Loucy (cell line): ENCODE results near the gene CD207.

Source experiments
- H2AFZ ChIP-seq: fragments of 200-600 bp; sonication (generic); 2 replicates; pipeline ENCODE4 v1.6.0; 2016; ENCODE audit warnings: antibody characterized with exemption, mild to moderate bottlenecking, low read length, moderate library complexity
- H3F3A ChIP-seq: fragments of 200-600 bp; 2 replicates; pipeline ENCODE4 v1.6.0; 2016; ENCODE audit warnings: antibody characterized with exemption, low read depth, mild to moderate bottlenecking
- H3K27me3 ChIP-seq: fragments of 200-600 bp; sonication (generic); 2 replicates; pipeline ENCODE4 v1.6.1; 2014; ENCODE audit warnings: low read length, mild to moderate bottlenecking; ENCODE audit not compliant: insufficient read depth, poor library complexity, severe bottlenecking
- H3K36me3 ChIP-seq: fragments of 200-600 bp; sonication (generic); 2 replicates; pipeline ENCODE4 v1.6.1; 2016; ENCODE audit warnings: low read length; ENCODE audit not compliant: insufficient read depth
- H3K4me1 ChIP-seq: fragments of 200-600 bp; sonication (generic); 2 replicates; pipeline ENCODE4 v1.5.1; 2014; ENCODE audit warnings: low read length, mild to moderate bottlenecking; ENCODE audit not compliant: insufficient read depth, poor library complexity, severe bottlenecking
- H3K4me2 ChIP-seq: fragments of 200-600 bp; sonication (generic); 2 replicates; pipeline ENCODE4 v1.6.0; 2014; ENCODE audit warnings: antibody characterized with exemption, low read length, low read depth, mild to moderate bottlenecking; ENCODE audit not compliant: poor library complexity, severe bottlenecking
- H3K4me3 ChIP-seq: fragments of 200-600 bp; sonication (generic); 2 replicates; pipeline ENCODE4 v1.5.1; 2014; ENCODE audit warnings: low read length, mild to moderate bottlenecking, mixed read lengths; ENCODE audit not compliant: poor library complexity, severe bottlenecking
- H3K79me2 ChIP-seq: fragments of 200-600 bp; sonication (generic); 2 replicates; pipeline ENCODE4 v1.6.1; 2014; ENCODE audit warnings: low read length; ENCODE audit not compliant: insufficient read depth
- H3K9ac ChIP-seq: fragments of 200-600 bp; sonication (generic); 2 replicates; pipeline ENCODE4 v1.6.0; 2014; ENCODE audit warnings: mild to moderate bottlenecking, low read depth, low read length, moderate library complexity; ENCODE audit not compliant: poor library complexity, severe bottlenecking
- H3K9me2 ChIP-seq: fragments of 200-600 bp; sonication (generic); replicated peaks from 2 replicates; pipeline ENCODE4 v1.6.1; 2016; ENCODE audit warnings: low read depth, low read length, mixed read lengths
- H3K9me3 ChIP-seq: fragments of 200-600 bp; sonication (generic); 2 replicates; pipeline ENCODE4 v1.6.1; 2014; ENCODE audit warnings: mild to moderate bottlenecking, antibody characterized with exemption, low read length, low read depth; ENCODE audit not compliant: insufficient read depth
- H4K20me1 ChIP-seq: fragments of 200-600 bp; sonication (generic); 2 replicates; pipeline ENCODE4 v1.6.0; 2014; ENCODE audit warnings: antibody characterized with exemption, low read length, mild to moderate bottlenecking; ENCODE audit not compliant: insufficient read depth, poor library complexity, severe bottlenecking
- EZH2phosphoT487 ChIP-seq: fragments of 200-600 bp; IDR thresholded peaks from 2 replicates; pipeline ENCODE4 v1.6.1; 2018; ENCODE audit warnings: antibody characterized with exemption, mild to moderate bottlenecking, moderate library complexity, borderline replicate concordance
- TF ChIP-seq, protein P1 (sequence below): fragments of 200-600 bp; sonication (generic); conservative IDR thresholded peaks from 2 replicates; pipeline ENCODE4 v1.5.1; 2014; ENCODE audit warnings: mild to moderate bottlenecking, antibody characterized with exemption, low read length

CD207 gene

DNA sequence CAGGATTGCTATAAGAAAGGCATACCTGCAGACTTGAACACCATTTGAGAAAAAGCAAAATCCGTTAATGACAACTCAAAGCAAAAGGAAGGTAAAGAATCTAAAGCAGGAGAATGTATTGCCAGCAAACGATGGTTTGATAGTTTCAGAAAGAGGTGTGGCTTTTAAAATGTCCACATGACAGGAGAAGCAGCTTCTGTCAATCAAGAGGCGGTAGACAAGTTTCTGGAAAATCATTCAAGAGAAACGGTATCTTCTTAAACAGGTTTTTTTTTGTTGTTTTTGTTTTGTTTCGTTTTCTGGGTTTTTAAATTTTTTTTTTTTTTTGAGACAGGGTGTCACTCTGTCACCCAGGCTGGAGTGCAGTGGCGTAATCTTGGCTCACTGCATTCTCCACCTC is 29.0 kb downstream of the CD207 start:
- H3K27me3 ChIP-seq: no peaks in the 10 kb centered on the region
- H3K9ac ChIP-seq: no peak overlapping the region
- H4K20me1 ChIP-seq: no peaks in the 10 kb centered on the region
- no peaks in the 10 kb centered on the region for H3K36me3 ChIP-seq
- no peaks in the 10 kb centered on the region for H3F3A ChIP-seq
- no peaks in the 10 kb centered on the region for H3K9me3 ChIP-seq
- no peak overlapping the region for H3K4me3 ChIP-seq
- H3K9me2 ChIP-seq: no peaks in the 10 kb centered on the region
- H3K4me1 ChIP-seq: peaks cover 4% of the 10 kb centered on the region
- TF ChIP-seq EZH2phosphoT487: no peak
- TF ChIP-seq, protein P1, sequence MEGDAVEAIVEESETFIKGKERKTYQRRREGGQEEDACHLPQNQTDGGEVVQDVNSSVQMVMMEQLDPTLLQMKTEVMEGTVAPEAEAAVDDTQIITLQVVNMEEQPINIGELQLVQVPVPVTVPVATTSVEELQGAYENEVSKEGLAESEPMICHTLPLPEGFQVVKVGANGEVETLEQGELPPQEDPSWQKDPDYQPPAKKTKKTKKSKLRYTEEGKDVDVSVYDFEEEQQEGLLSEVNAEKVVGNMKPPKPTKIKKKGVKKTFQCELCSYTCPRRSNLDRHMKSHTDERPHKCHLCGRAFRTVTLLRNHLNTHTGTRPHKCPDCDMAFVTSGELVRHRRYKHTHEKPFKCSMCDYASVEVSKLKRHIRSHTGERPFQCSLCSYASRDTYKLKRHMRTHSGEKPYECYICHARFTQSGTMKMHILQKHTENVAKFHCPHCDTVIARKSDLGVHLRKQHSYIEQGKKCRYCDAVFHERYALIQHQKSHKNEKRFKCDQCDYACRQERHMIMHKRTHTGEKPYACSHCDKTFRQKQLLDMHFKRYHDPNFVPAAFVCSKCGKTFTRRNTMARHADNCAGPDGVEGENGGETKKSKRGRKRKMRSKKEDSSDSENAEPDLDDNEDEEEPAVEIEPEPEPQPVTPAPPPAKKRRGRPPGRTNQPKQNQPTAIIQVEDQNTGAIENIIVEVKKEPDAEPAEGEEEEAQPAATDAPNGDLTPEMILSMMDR: no peak
- no peak overlapping the region for H3K4me2 ChIP-seq
- H2AFZ ChIP-seq: no peak overlapping the region
- no peaks in the 10 kb centered on the region for H3K79me2 ChIP-seq

DNA sequence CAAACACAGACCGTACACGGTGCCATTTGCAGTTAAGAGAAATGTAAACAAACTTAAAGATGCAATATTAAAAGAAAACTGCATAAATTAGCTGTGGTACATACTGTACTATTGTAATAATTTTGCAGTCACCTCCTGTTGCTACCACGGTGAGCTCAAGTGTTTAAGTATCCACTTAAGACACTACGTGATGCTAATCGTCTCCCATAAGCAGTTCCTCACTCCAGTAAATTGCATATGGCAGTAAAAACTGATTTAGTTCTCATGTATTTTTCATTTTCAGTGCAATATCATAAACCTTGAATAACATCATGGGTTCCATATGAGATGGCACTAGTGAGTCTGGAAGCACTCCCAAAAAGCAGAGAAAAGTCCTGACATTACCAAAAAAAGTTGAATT is 29.6 kb downstream of the CD207 start:
- Histone ChIP-seq H3K9ac (no peak overlapping the region), H3K79me2 (no peaks in the 10 kb centered on the region), H3F3A (no peaks in the 10 kb centered on the region), H3K36me3 (no peaks in the 10 kb centered on the region), H3K4me1 (peaks cover 4% of the 10 kb centered on the region), H3K9me3 (no peaks in the 10 kb centered on the region), H3K4me3 (no peak overlapping the region), H2AFZ (no peak overlapping the region), H3K27me3 (no peaks in the 10 kb centered on the region), H3K9me2 (no peaks in the 10 kb centered on the region), H3K4me2 (no peak overlapping the region), H4K20me1 (no peaks in the 10 kb centered on the region)
- TF ChIP-seq EZH2phosphoT487: no peak
- TF ChIP-seq, protein P1: no peak

DNA sequence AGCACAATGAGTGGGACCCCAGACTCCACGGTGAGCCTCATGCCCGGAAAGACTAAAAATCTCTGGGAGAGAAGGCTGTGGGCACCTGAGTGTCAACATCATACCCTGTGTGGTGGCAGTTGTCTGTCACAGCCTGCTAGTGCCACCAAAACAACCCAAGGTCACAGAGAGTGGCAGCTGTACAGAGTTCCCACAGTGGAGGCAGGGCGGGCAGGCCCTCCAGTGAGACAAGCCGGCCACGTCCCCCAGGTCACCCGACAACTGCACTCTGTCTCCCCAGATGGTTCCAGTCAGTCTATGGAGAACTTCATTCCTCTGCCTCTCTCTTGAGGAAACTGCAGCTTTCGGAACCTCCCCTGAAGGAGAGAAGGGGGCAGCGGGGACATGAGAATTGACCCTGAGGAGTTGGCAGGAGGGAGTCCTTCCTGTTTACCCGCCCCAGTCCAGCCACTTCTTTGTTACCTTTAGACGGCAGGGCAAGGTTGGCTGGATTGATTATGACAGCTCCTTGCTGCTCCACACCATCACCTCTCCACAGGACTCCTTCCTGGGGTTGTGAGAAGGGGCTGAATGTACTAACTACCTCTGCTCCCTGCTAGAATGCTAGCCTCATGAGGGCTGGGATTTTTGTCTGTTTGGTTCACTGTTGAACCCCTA is 33.9 kb downstream of the CD207 start:
- Histone ChIP-seq H3K4me1 (no peaks in the 10 kb centered on the region), H3K27me3 (no peaks in the 10 kb centered on the region)
- TF ChIP-seq EZH2phosphoT487: no peak
- TF ChIP-seq, protein P1: no peak

More for the DNA sequence above, 33.9 kb downstream of the CD207 start:
- no peaks in the 10 kb centered on the region for H3F3A ChIP-seq
- H3K4me2 ChIP-seq: no peak overlapping the region
- H2AFZ ChIP-seq: no peak overlapping the region
- H3K79me2 ChIP-seq: no peaks in the 10 kb centered on the region
- H3K9ac ChIP-seq: no peak overlapping the region
- no peak overlapping the region for H3K4me3 ChIP-seq
- H3K9me2 ChIP-seq: no peaks in the 10 kb centered on the region
- no peaks in the 10 kb centered on the region for H4K20me1 ChIP-seq
- H3K36me3 ChIP-seq: no peaks in the 10 kb centered on the region
- no peaks in the 10 kb centered on the region for H3K9me3 ChIP-seq
